Ovary (tissue), 9 donors: ENCODE data around the gene C16orf90. TPM values are rescaled to one million over a fixed set of nuclear protein-coding genes. Genes with fewer than 3 reads are reported as not detected.
A peak's percentile ranks its signal among the peaks of the same experiment; 100 is the strongest.
"Not testable (repeated sequence)": the region's sequence is repeated elsewhere in the genome, so short reads cannot be mapped to it uniquely, and the experiment has no call there.

Experiments
- DNase-seq, 5 donors: peaks; one replicate each; pipeline ENCODE4 v3.0.0-alpha.2; 2019 to 2020
- H3K27ac ChIP-seq, 2 donors: fragments of 200-600 bp; one replicate each; pipeline versions ENCODE4 v1.5.1 to v1.8.0; 2019 to 2022
- H3K27me3 ChIP-seq: fragments of 200-600 bp; one replicate; pipeline ENCODE4 v1.8.0; 2022
- H3K36me3 ChIP-seq: fragments of 200-600 bp; sonication (generic); one replicate; pipeline ENCODE4 v1.5.1; 2019
- H3K4me1 ChIP-seq: one replicate; pipeline ENCODE4 v1.8.1; 2013; ENCODE audit warnings: mild to moderate bottlenecking, moderate library complexity; ENCODE audit not compliant: insufficient read depth
- H3K4me3 ChIP-seq: fragments of 200-600 bp; sonication (generic); one replicate; pipeline ENCODE4 v1.5.1; 2017
- H3K9me3 ChIP-seq, 2 donors: fragments of 200-600 bp in 1 of 2; sonication (generic) in 1 of 2; one replicate each; pipeline versions ENCODE4 v1.5.1 to v1.8.1; 2013 to 2019; ENCODE audit warnings: mild to moderate bottlenecking in 1 of 2, moderate library complexity in 1 of 2
- EP300 ChIP-seq: sonication (generic); formaldehyde crosslinking; IDR thresholded peaks from one replicate; pipeline ENCODE4 v1.6.1; 2017; ENCODE audit warnings: antibody characterized with exemption
- POLR2A ChIP-seq: fragments of 450-650 bp; IDR thresholded peaks from one replicate; pipeline ENCODE4 v1.6.1; 2017; ENCODE audit warnings: antibody characterized with exemption, mild to moderate bottlenecking, moderate library complexity
- WGBS, 3 donors: extraction: QIAGEN DNeasy Blood & Tissue Kit in 1 of 3; methylation state at CpG; one replicate each; pipeline versions ENCODE4 v1.1.5 to v1.1.7; 2013 to 2017; 5-methylcytosine and 5-hydroxymethylcytosine counted together
- intact Hi-C, 4 donors: fragments of 100-400 bp; cut with DNase I; formaldehyde crosslinking; loops; one replicate each; pipeline versions ENCODE4 v1.11.0 to v1.15.1; 2022 to 2023
- polyA plus RNA-seq, 2 donors: library from polyadenylated mRNA; stranded (reverse); fragments of 200-250 nt in 1 of 2; fragments of 350-450 nt in 1 of 2; fragmentation: Illumina TruSeq in 1 of 2; extraction: RNeasy Lipid Tissue Mini Kit (QIAGEN cat#74804) in 1 of 2; gene quantifications; one replicate each; pipeline ENCODE4 v1.2.3, GENCODE V29; 2013 to 2014
- total RNA-seq, 7 donors: library from RNA; depleted of rRNA in 2 of 7; stranded (reverse); fragments of >200 nt in 2 of 7; fragmentation: NEBNext Ultra II Directional in 3 of 7; extraction: Animal tissue kit (Norgen Biotek cat#: 25700) in 3 of 7; gene quantifications; one replicate each; pipeline versions ENCODE4 v1.1.0 to v1.2.4, GENCODE V29; 2016 to 2023
- TF ChIP-seq, protein P1 (sequence below), 3 donors: fragments of 450-650 bp in 2 of 3; fragments of 200-600 bp in 1 of 3; IDR thresholded peaks; one replicate each; pipeline versions ENCODE4 v1.5.1 to v1.8.0; 2016 to 2022; ENCODE audit warnings: antibody characterized with exemption in 3 of 3, mild to moderate bottlenecking in 1 of 3
- donor health status: DM: no; HTN: no; CAD: no; lungs with moderate emphysema.
- donor health status: DM: no; HTN: no; CAD: no.
- donor health status: Bipolar disorder and iron deficiency.
- donor health status: DM: yes; HTN: yes; CAD: no.
- donor health status: DM: no; HTN: no; CAD: no.
- donor health status: DM: yes; HTN: yes; CAD: no.

Gene C16orf90
- total and polyA plus RNA-seq, 9 donors, result not detected

DNA sequence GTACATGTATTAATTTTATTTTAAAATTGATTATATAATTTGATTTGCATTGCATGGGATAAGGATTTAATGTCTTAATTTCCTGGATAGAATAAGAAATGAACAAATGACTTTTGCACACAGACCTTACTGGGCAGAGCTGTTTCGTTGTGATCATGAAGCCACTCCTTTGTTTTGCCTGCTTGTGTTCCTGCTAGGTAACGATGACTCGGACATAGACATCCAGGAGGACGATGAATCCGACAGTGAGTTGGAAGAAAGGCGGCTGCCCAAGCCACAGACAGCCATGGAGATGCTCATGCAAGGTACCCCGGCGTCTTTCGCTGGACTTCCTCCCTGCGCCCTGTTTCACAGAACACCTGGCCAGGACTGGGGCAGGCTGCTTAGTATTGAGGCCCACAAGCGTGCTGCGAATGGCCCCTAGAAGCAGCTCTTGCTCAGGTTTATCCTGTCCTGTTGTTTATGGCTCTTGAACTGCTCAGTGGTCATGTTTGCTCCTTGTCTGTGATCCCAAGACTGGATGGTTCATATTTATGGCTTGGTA lies 35.2 kb upstream of the C16orf90 start:
- no peaks in the 10 kb centered on the region for H3K4me1 ChIP-seq
- WGBS, 3 donors, result 95 to 97% (median 96%) methylated on average over 12 of the region's 12 CpGs
- TF ChIP-seq, protein P1, sequence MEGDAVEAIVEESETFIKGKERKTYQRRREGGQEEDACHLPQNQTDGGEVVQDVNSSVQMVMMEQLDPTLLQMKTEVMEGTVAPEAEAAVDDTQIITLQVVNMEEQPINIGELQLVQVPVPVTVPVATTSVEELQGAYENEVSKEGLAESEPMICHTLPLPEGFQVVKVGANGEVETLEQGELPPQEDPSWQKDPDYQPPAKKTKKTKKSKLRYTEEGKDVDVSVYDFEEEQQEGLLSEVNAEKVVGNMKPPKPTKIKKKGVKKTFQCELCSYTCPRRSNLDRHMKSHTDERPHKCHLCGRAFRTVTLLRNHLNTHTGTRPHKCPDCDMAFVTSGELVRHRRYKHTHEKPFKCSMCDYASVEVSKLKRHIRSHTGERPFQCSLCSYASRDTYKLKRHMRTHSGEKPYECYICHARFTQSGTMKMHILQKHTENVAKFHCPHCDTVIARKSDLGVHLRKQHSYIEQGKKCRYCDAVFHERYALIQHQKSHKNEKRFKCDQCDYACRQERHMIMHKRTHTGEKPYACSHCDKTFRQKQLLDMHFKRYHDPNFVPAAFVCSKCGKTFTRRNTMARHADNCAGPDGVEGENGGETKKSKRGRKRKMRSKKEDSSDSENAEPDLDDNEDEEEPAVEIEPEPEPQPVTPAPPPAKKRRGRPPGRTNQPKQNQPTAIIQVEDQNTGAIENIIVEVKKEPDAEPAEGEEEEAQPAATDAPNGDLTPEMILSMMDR (IDR thresholded peaks at IDR 0.05), result no peak
- TF ChIP-seq POLR2A (no peak), EP300 (no peak)
- H3K4me3 ChIP-seq, result no peak overlapping the region
- intact Hi-C loops, result no loop called here
- H3K9me3 ChIP-seq, result no peaks in the 10 kb centered on the region
- no peaks in the 10 kb centered on the region for H3K36me3 ChIP-seq
- H3K27ac ChIP-seq, result no peak overlapping the region
- no peak for DNase-seq
- H3K27me3 ChIP-seq, result no peaks in the 10 kb centered on the region

GRCh38 chr16:3529175-3529574 lies 33.9 kb upstream of the C16orf90 start:
- H3K36me3 ChIP-seq, result no peaks in the 10 kb centered on the region
- TF ChIP-seq, protein P1 (IDR thresholded peaks at IDR 0.05), result no peak
- TF ChIP-seq EP300, result no peak
- no peak for TF ChIP-seq POLR2A

GRCh38 chr16:3528406-3528805 lies 33.1 kb upstream of the C16orf90 start:
- TF ChIP-seq, protein P1 (IDR thresholded peaks at IDR 0.05), result no peak
- TF ChIP-seq POLR2A (no peak), EP300 (no peak)
- H3K36me3 ChIP-seq, result no peaks in the 10 kb centered on the region
- no peak overlapping the region for H3K4me3 ChIP-seq
- H3K9me3 ChIP-seq, result no peaks in the 10 kb centered on the region
- intact Hi-C loops, result no loop called here
- no peak for DNase-seq
- 95 to 96% (median 95%) methylated on average over 2 of the region's 2 CpGs for WGBS, 3 donors
- H3K27ac ChIP-seq, result no peak overlapping the region
- no peaks in the 10 kb centered on the region for H3K4me1 ChIP-seq
- H3K27me3 ChIP-seq, result no peaks in the 10 kb centered on the region

More at GRCh38 chr16:3529175-3529574, 33.9 kb upstream of the C16orf90 start:
- no peaks in the 10 kb centered on the region for H3K27me3 ChIP-seq
- no peak overlapping the region for H3K4me3 ChIP-seq
- intact Hi-C loops, result no loop called here
- H3K9me3 ChIP-seq, result no peaks in the 10 kb centered on the region
- no peak overlapping the region for H3K27ac ChIP-seq
- DNase-seq, result no peak
- H3K4me1 ChIP-seq, result no peaks in the 10 kb centered on the region

GRCh38 chr16:3527216-3527829 lies 32.0 kb upstream of the C16orf90 start:
- H3K27ac ChIP-seq, H3K4me1 ChIP-seq, H3K4me3 ChIP-seq, H3K36me3 ChIP-seq, H3K9me3 ChIP-seq, intact Hi-C loops, H3K27me3 ChIP-seq: not testable (repeated sequence)
- TF ChIP-seq, protein P1 (IDR thresholded peaks at IDR 0.05), result peak in 1 of 3 donors; percentile 42
- peak; percentile 78 to 87 (median 82) for DNase-seq
- 37 to 42% (median 41%) methylated on average over 12 of the region's 12 CpGs for WGBS, 3 donors
